A673 (cell line): ENCODE data around the gene ME3. TPM values are rescaled to one million over a fixed set of nuclear protein-coding genes. Genes with fewer than 3 reads are reported as not detected.

Experiments used
- BruUV-seq: library from RNA; stranded (reverse); fragments of 400-500 nt; replicated peaks from 2 replicates; lab custom pipeline; 2021; lab: Mats Ljungman, UMichigan
- CTCF ChIA-PET: fragments of 300-600 bp; sonication (Branson Sonifier 250); formaldehyde crosslinking; loops from one replicate; lab custom pipeline; 2022; ENCODE audit warnings: antibody characterized with exemption; lab: Charles Lee
- POLR2A ChIA-PET: fragments of 300-600 bp; sonication (Branson Sonifier 250); formaldehyde crosslinking; loops from one replicate; lab custom pipeline; 2022; ENCODE audit warnings: antibody characterized with exemption; ENCODE audit not compliant: low non-redundant PET; lab: Charles Lee
- DNase-seq: peaks from one replicate; pipeline ENCODE4 v3.0.0-alpha.2; 2015; ENCODE audit warnings: low spot score
- H3K27ac ChIP-seq: fragments of 200-600 bp; sonication (generic); 2 replicates; pipeline ENCODE4 v1.5.1; 2016; ENCODE audit warnings: mixed run types, low read depth, mild to moderate bottlenecking, mixed read lengths, antibody characterized with exemption, low read length; ENCODE audit not compliant: poor library complexity, severe bottlenecking
- H3K27me3 ChIP-seq: fragments of 200-600 bp; sonication (generic); replicated peaks from 2 replicates; pipeline ENCODE4 v1.6.1; 2017; ENCODE audit warnings: mixed run types, low read depth, mild to moderate bottlenecking, mixed read lengths, antibody characterized with exemption, low read length; ENCODE audit not compliant: insufficient read depth, poor library complexity
- H3K36me3 ChIP-seq: fragments of 200-600 bp; sonication (generic); 2 replicates; pipeline ENCODE4 v1.6.1; 2016; ENCODE audit warnings: mixed run types, mild to moderate bottlenecking, mixed read lengths, antibody characterized with exemption, low read length; ENCODE audit not compliant: insufficient read depth, poor library complexity, severe bottlenecking
- H3K4me1 ChIP-seq: fragments of 200-600 bp; sonication (generic); 2 replicates; pipeline ENCODE4 v1.6.1; 2017; ENCODE audit warnings: mixed run types, mild to moderate bottlenecking, mixed read lengths, antibody characterized with exemption, low read length; ENCODE audit not compliant: insufficient read depth, poor library complexity, severe bottlenecking
- H3K4me3 ChIP-seq: fragments of 200-600 bp; sonication (generic); 2 replicates; pipeline ENCODE4 v1.5.1; 2016; ENCODE audit warnings: low read depth, mixed run types, mild to moderate bottlenecking, mixed read lengths, low read length; ENCODE audit not compliant: poor library complexity, severe bottlenecking
- H3K9me3 ChIP-seq: fragments of 200-600 bp; sonication (generic); 2 replicates; pipeline ENCODE4 v1.6.1; 2016; ENCODE audit warnings: mixed run types, low read depth, mild to moderate bottlenecking, mixed read lengths, antibody characterized with exemption, low read length; ENCODE audit not compliant: poor library complexity, severe bottlenecking
- CTCF ChIP-seq: fragments of 300-800, 200-600 bp; sonication (generic); conservative IDR thresholded peaks from 2 replicates; pipeline ENCODE4 v1.5.1; 2017; ENCODE audit warnings: low read depth, mild to moderate bottlenecking, antibody characterized with exemption, low read length, moderate library complexity, mixed read lengths
- EZH2 ChIP-seq: fragments of 200-600 bp; sonication (generic); IDR thresholded peaks from 2 replicates; pipeline ENCODE4 v1.6.1; 2017; ENCODE audit warnings: borderline replicate concordance, low read depth, mild to moderate bottlenecking, mixed read lengths, antibody characterized with exemption, low read length; ENCODE audit not compliant: poor library complexity, severe bottlenecking
- intact Hi-C: fragments of 100-400 bp; cut with micrococcal nuclease; formaldehyde crosslinking; loops from one replicate; pipeline ENCODE4 v1.10.0; 2022; ENCODE audit not compliant: unreplicated experiment
- total RNA-seq: library from RNA; stranded (reverse); gene quantifications from 2 replicates; pipeline ENCODE4 v1.2.3, GENCODE V29; 2021

ME3 gene
- total RNA-seq, 1 experiment from 2014 or later: 7.6 TPM

- no TSS peak for BruUV-seq
- Histone ChIP-seq H3K27ac (no peak overlapping the region), H3K4me1 (no peaks in the 10 kb centered on the region), H3K9me3 (no peaks in the 10 kb centered on the region), H3K27me3 (no peaks in the 10 kb centered on the region), H3K4me3 (no peak overlapping the region), H3K36me3 (no peaks in the 10 kb centered on the region)
- intact Hi-C loops: no loop called here
- DNase-seq: no peak
- ChIA-PET CTCF (no interaction called here), POLR2A (no interaction called here)
- TF ChIP-seq EZH2: no peak
- TF ChIP-seq CTCF: no peak
Measured at GRCh38 chr11:86468169-86468568, 204.2 kb downstream of the ME3 start.

DNA sequence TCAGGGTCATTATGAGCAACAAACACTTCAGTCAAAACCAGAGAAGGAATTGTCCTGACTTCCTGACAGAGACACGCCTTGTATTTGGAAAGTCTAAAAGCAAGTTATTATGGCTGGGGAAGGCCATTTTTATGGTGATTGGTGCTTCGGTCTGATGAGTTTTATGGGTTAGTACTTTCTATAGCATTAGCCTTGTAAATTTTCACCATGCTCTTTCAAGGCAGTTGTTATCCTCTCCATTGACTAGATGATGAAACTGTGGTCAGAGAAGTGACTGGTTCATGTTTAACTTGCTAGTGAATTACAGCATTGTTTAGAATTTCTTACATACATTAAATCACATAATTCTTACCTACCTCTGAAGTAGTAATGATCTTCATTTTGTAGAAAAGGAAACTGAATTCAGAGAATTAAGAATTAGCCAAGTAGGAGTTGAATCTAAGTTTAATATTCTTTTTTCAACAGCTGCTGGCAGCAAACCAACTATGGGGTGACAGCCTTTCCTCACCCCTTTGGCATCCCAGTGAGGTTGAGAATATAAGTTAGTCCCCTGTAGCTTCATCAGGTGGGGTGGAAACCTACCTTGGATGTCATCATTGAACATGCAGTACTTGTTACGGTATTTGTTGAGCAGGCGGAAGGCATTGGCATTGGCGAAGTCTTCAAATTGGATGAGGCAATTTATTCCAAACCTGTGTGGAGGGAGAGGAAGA is 207.8 kb downstream of the ME3 start:
- intact Hi-C loops: no loop called here

GRCh38 chr11:86463955-86464354 is 208.5 kb downstream of the ME3 start:
- Histone ChIP-seq H3K36me3 (no peaks in the 10 kb centered on the region), H3K4me1 (no peaks in the 10 kb centered on the region), H3K9me3 (no peaks in the 10 kb centered on the region), H3K27me3 (no peaks in the 10 kb centered on the region), H3K27ac (no peak overlapping the region), H3K4me3 (no peak overlapping the region)
- intact Hi-C loops: no loop called here
- ChIA-PET POLR2A (no interaction called here), CTCF (no interaction called here)
- no peak for DNase-seq
- TF ChIP-seq CTCF (no peak), EZH2 (no peak)
- no TSS peak for BruUV-seq

More for the DNA sequence above, 207.8 kb downstream of the ME3 start:
- H3K27me3 ChIP-seq: no peaks in the 10 kb centered on the region
- peak; percentile 57 for DNase-seq
- POLR2A ChIA-PET: no interaction called here
- CTCF ChIA-PET: no interaction called here
- H3K9me3 ChIP-seq: no peaks in the 10 kb centered on the region
- H3K36me3 ChIP-seq: no peaks in the 10 kb centered on the region
- H3K4me3 ChIP-seq: no peak overlapping the region
- no peak overlapping the region for H3K27ac ChIP-seq
- TF ChIP-seq EZH2: no peak
- no peak for TF ChIP-seq CTCF
- BruUV-seq: no TSS peak
- no peaks in the 10 kb centered on the region for H3K4me1 ChIP-seq
